ENCODE measurements around the gene TMEM200A.

DNA sequence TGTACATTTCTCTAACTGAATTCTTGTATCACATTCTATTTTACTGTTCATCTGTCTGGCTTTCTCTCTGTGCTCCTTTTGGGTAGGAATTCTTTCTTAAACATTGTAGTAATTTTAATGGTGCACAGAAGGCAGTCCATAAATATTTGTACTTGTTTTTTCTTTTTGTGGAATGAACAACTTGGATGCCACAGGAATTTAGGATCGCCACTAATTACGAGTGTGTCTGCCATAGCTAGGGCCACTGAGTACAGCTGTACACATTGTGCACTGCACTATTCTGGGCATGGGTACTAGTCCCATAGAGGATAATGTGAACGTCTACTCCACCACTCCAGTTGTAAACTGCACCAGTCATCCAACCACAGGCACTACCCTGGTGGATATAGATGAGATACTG, 39.3 kb upstream of the TMEM200A start:
- TF ChIP-seq, protein P1, sequence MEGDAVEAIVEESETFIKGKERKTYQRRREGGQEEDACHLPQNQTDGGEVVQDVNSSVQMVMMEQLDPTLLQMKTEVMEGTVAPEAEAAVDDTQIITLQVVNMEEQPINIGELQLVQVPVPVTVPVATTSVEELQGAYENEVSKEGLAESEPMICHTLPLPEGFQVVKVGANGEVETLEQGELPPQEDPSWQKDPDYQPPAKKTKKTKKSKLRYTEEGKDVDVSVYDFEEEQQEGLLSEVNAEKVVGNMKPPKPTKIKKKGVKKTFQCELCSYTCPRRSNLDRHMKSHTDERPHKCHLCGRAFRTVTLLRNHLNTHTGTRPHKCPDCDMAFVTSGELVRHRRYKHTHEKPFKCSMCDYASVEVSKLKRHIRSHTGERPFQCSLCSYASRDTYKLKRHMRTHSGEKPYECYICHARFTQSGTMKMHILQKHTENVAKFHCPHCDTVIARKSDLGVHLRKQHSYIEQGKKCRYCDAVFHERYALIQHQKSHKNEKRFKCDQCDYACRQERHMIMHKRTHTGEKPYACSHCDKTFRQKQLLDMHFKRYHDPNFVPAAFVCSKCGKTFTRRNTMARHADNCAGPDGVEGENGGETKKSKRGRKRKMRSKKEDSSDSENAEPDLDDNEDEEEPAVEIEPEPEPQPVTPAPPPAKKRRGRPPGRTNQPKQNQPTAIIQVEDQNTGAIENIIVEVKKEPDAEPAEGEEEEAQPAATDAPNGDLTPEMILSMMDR (IDR thresholded peaks at IDR 0.05): no peak
- no peak for TF ChIP-seq POLR2AphosphoS5 (IDR thresholded peaks at IDR 0.05)
